Upper lobe of left lung (tissue), 6 donors: ENCODE data around the gene PCIF1. TPM values are rescaled to one million over a fixed set of nuclear protein-coding genes. Genes with fewer than 3 reads are reported as not detected.

Source experiments
- ATAC-seq, 2 donors: fragments of 200-7000 bp; cut with Tn5 transposase; one replicate each; pipeline ENCODE4 v1.9.1; 2022; ENCODE audit warnings: mild to moderate bottlenecking in 2 of 2, moderate library complexity in 2 of 2; ENCODE audit not compliant: low FRiP score in 2 of 2
- DNase-seq, 2 donors: peaks; one replicate each; pipeline ENCODE4 v3.0.0-alpha.2; 2019 to 2020
- H3K27ac ChIP-seq, 4 donors: fragments of 200-600 bp; sonication (generic); one replicate each; pipeline ENCODE4 v1.5.1; 2016 to 2019
- H3K27me3 ChIP-seq, 4 donors: fragments of 200-600 bp; sonication (generic); one replicate each; pipeline ENCODE4 v1.5.1; 2017 to 2019
- H3K36me3 ChIP-seq, 4 donors: fragments of 200-600 bp; sonication (generic); one replicate each; pipeline ENCODE4 v1.5.1; 2016 to 2019
- H3K4me1 ChIP-seq, 4 donors: fragments of 200-600 bp; sonication (generic); one replicate each; pipeline ENCODE4 v1.5.1; 2018 to 2019
- H3K4me3 ChIP-seq, 4 donors: fragments of 200-600 bp; sonication (generic); one replicate each; pipeline ENCODE4 v1.5.1; 2017 to 2019; ENCODE audit warnings: mild to moderate bottlenecking in 2 of 4, moderate library complexity in 1 of 4
- H3K9me3 ChIP-seq, 4 donors: fragments of 200-600 bp; sonication (generic); one replicate each; pipeline ENCODE4 v1.5.1; 2018 to 2019
- CTCF ChIP-seq, 6 experiments: fragments of 450-650 bp in 4 of 6; fragments of 200-600 bp in 2 of 6; sonication (generic) in 2 of 6; IDR thresholded peaks; one replicate each; pipeline ENCODE4 v1.5.1; 2016 to 2019; ENCODE audit warnings: antibody characterized with exemption in 6 of 6
- EP300 ChIP-seq, 4 donors: sonication (generic); formaldehyde crosslinking; IDR thresholded peaks; one replicate each; pipeline ENCODE4 v1.5.1; 2017; ENCODE audit warnings: antibody characterized with exemption in 4 of 4, control low read depth in 2 of 4
- POLR2A ChIP-seq, 4 donors: fragments of 450-650 bp; IDR thresholded peaks; one replicate each; pipeline ENCODE4 v1.5.1; 2016 to 2017; ENCODE audit warnings: antibody characterized with exemption in 4 of 4, mild to moderate bottlenecking in 2 of 4
- POLR2AphosphoS5 ChIP-seq, 2 donors: sonication (generic); formaldehyde crosslinking; IDR thresholded peaks; one replicate each; pipeline ENCODE4 v1.5.1; 2017; ENCODE audit warnings: antibody characterized with exemption in 2 of 2
- WGBS, 2 donors: methylation state at CpG; one replicate each; pipeline ENCODE4 v1.1.5; 2017 to 2018; 5-methylcytosine and 5-hydroxymethylcytosine counted together
- total RNA-seq, 6 donors: library from RNA; depleted of rRNA in 4 of 6; stranded (reverse); fragments of >200 nt in 4 of 6; gene quantifications; one replicate each; pipeline versions ENCODE4 v1.1.0 to v1.2.1, GENCODE V29; 2016 to 2021
- donor health status: DM: no; HTN: no; CAD: no; lungs with moderate emphysema.
- donor health status: DM: no; HTN: yes; CAD: no; lungs with severe emphysema.

PCIF1 gene
- total RNA-seq, 6 donors from 2014 or later, result 41.7 to 59.7 (median 47.1) TPM

GRCh38 chr20:45968081-45968671 is 33.7 kb downstream of the PCIF1 start:
- peaks cover 18 to 36% (median 29%) of the 10 kb centered on the region in 4 donors for H3K4me1 ChIP-seq
- 87 to 92% methylated on average over 9 to 10 of the region's 10 CpGs for WGBS, 2 donors
- ATAC-seq (no peak), DNase-seq (peak in 1 of 2 donors; percentile 22)
- TF ChIP-seq EP300 (IDR thresholded peaks at IDR 0.05) (no peak), CTCF (IDR thresholded peaks at IDR 0.05) (no peak), POLR2AphosphoS5 (IDR thresholded peaks at IDR 0.05) (no peak), POLR2A (IDR thresholded peaks at IDR 0.05) (no peak)
- H3K4me3 ChIP-seq, result no peak overlapping the region
- no peak overlapping the region for H3K27ac ChIP-seq
- H3K27me3 ChIP-seq, result no peaks in the 10 kb centered on the region
- H3K9me3 ChIP-seq, result no peaks in the 10 kb centered on the region
- peaks cover 39 to 65% (median 61%) of the 10 kb centered on the region in 4 donors for H3K36me3 ChIP-seq

- Histone ChIP-seq H3K4me1 (peaks cover 18 to 36% (median 29%) of the 10 kb centered on the region in 4 donors), H3K4me3 (no peak overlapping the region), H3K9me3 (no peaks in the 10 kb centered on the region), H3K27me3 (no peaks in the 10 kb centered on the region), H3K27ac (peak overlapping the region in 1 of 4 donors; percentile 99), H3K36me3 (peaks cover 32 to 56% (median 54%) of the 10 kb centered on the region in 4 donors)
- DNase-seq, result peak in 1 of 2 donors; percentile 22
- ATAC-seq, result no peak
- 89 to 95% methylated on average over 11 to 14 of the region's 14 CpGs for WGBS, 2 donors
- TF ChIP-seq POLR2A (IDR thresholded peaks at IDR 0.05), result no peak
- no peak for TF ChIP-seq CTCF (IDR thresholded peaks at IDR 0.05)
- no peak for TF ChIP-seq POLR2AphosphoS5 (IDR thresholded peaks at IDR 0.05)
- TF ChIP-seq EP300 (IDR thresholded peaks at IDR 0.05), result no peak
Observed at GRCh38 chr20:45968801-45969711, 34.6 kb downstream of the PCIF1 start.

- DNase-seq (peak in 1 of 2 donors; percentile 30), ATAC-seq (no peak)
- WGBS, 2 donors, result 34 to 36% methylated on average over 6 of the region's 6 CpGs
- TF ChIP-seq POLR2A (IDR thresholded peaks at IDR 0.05) (no peak), CTCF (IDR thresholded peaks at IDR 0.05) (peak; percentile 14 to 49 (median 44))
- H3K9me3 ChIP-seq, result no peaks in the 10 kb centered on the region
- H3K36me3 ChIP-seq, result peaks cover 27 to 47% (median 45%) of the 10 kb centered on the region in 4 donors
- H3K4me1 ChIP-seq, result peaks cover 18 to 36% (median 29%) of the 10 kb centered on the region in 4 donors
- H3K4me3 ChIP-seq, result peak overlapping the region in 3 of 4 donors; percentile 60 to 95 (median 70)
- H3K27me3 ChIP-seq, result no peaks in the 10 kb centered on the region
- H3K27ac ChIP-seq, result peak overlapping the region in 1 of 4 donors; percentile 99
Observed at GRCh38 chr20:45969712-45970634, 35.5 kb downstream of the PCIF1 start.

- peak in 1 of 2 donors; percentile 0 for ATAC-seq
- peaks cover 19 to 38% (median 37%) of the 10 kb centered on the region in 4 donors for H3K36me3 ChIP-seq
- peaks cover 18 to 36% (median 29%) of the 10 kb centered on the region in 4 donors for H3K4me1 ChIP-seq
- DNase-seq, result peak in 1 of 2 donors; percentile 90
- peak overlapping the region; percentile 60 to 95 (median 73) for H3K4me3 ChIP-seq
- no peaks in the 10 kb centered on the region for H3K27me3 ChIP-seq
- no peaks in the 10 kb centered on the region for H3K9me3 ChIP-seq
- 18 to 25% methylated on average over 7 to 11 of the region's 34 CpGs for WGBS, 2 donors
- peak overlapping the region; percentile 99 to 100 (median 100) for H3K27ac ChIP-seq
- TF ChIP-seq CTCF (IDR thresholded peaks at IDR 0.05), result no peak
- no peak for TF ChIP-seq POLR2AphosphoS5 (IDR thresholded peaks at IDR 0.05)
- TF ChIP-seq POLR2A (IDR thresholded peaks at IDR 0.05), result no peak
- no peak for TF ChIP-seq EP300 (IDR thresholded peaks at IDR 0.05)
Observed at GRCh38 chr20:45970646-45971424, 36.4 kb downstream of the PCIF1 start.
